Cardiac fibroblast (primary cell): ENCODE measurements around the gene STAT4.
A peak's percentile ranks its signal among the peaks of the same experiment; 100 is the strongest.

Source experiments
- DNase-seq, 2 donors: peaks; one replicate each; pipeline versions ENCODE4 v3.0.0 to v3.0.0-alpha.2; 2010; ENCODE audit warnings: low read depth in 2 of 2
- H3K4me3 ChIP-seq, 2 donors: replicated peaks in 1 of 2; 1 replicate in 1 of 2; 2 replicates in 1 of 2; pipeline ENCODE4 v1.5.1; 2011; ENCODE audit warnings: low read depth in 2 of 2, low read length in 2 of 2, mild to moderate bottlenecking in 2 of 2, moderate library complexity in 1 of 2
- CTCF ChIP-seq: IDR thresholded peaks from one replicate; pipeline ENCODE4 v1.5.1; 2011; ENCODE audit warnings: low read depth, mild to moderate bottlenecking, low read length, inconsistent platforms

STAT4 gene

DNA sequence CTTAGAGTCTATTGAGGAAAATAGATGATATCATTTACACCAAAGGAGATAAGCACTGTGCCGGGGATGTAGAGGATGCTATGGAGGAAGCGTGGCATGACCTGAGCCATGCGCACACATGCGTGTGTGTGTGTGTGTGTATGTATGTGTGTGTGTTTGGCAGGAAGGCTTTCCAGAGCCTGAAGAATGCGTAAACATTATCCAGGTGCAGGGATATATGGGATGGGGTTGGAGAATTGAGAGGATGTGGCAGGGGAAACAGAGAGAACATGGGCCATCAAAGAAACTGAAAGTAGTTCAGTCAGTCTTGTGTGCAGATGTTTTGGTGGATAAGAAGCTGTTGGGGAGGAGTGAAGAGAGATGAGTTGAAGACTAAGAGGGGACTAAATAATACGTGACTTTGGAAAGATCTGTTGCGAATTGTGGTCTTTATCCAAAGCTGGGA lies 127.5 kb downstream of the STAT4 start:
- DNase-seq: no peak
- H3K4me3 ChIP-seq: no peak overlapping the region

DNA sequence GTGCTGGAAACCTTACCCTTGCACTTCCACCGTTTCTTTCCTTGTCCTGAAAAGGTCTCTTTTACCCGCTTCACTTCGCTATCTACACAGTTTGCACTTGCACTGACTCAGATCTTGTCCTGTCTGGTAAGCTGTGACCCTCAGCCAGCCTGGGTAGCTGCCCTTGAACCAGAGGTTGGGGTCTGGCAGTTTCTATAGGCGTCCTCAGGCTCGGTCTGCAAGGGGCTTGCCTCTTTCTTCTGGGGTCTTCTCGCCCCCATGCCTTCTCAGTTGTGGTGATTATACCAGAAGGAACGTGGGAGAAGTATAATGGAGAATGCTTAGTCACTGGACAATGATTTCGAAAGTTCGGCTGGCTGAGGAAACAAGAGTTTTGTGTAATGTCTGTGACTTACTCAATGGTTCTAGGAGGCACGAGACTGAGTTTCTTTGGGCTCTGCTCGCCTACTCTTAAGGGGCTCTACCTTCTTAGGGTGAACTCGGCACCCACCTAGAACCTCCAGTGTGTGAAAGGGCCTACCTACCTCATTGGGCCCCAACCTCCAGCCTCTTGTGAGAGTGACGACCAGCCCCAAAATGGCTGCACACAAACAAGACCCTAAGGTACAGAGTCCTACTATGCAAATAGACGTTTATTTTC lies 129.9 kb downstream of the STAT4 start:
- H3K4me3 ChIP-seq: peak overlapping the region; percentile 71 to 84
- TF ChIP-seq CTCF: no peak
- peak; percentile 87 to 96 for DNase-seq

More for the DNA sequence above, 127.5 kb downstream of the STAT4 start:
- no peak for TF ChIP-seq CTCF

DNA sequence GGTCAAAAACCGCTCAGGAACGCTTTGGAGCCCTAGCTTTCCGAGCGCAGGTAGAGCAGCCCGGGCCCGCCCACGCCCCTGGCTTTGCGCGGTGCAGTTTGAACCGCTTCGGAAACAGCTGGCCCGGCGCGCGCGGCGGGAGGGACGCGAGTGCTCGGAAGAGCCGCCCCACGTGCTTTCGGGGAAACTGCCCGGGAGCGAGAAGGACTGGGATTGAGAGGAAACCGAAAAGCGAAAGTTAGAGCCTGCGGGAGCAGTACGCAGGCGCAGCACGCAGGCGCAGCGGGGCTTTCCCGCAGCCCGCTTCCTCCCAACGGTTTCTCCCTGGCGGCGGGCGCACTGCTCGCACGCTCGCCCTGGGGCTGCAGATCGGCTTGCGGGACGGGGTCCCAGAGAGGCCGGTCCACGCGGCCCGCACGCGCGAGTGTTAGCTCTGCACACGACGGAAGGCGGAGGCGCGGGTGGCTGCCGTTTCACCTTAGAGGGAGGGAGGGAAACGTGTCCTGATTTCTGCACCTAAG lies 130.5 kb downstream of the STAT4 start:
- no peak for TF ChIP-seq CTCF
- H3K4me3 ChIP-seq: peak overlapping the region; percentile 71 to 84
- peak; percentile 98 for DNase-seq

DNA sequence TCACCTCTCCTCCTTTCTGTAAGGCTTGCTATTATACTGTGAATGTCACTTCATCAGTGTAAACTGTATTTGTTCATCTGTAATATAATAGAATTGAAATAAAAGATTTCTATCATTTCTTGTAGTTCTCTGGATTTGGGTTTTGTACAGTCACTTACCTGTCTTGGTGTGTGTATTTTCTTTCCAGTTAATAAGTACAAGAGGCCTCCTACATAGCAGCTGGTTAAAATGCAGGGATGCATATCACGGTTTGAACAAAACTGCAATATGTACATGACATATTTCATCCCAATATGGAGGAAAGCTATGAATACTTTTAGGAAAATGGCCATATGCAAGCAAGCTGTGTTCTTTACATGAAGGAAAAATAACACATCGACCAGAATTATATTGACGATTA lies 131.4 kb downstream of the STAT4 start:
- DNase-seq: no peak
- H3K4me3 ChIP-seq: no peak overlapping the region
- no peak for TF ChIP-seq CTCF

GRCh38 chr2:191018643-191019119 lies 132.1 kb downstream of the STAT4 start:
- DNase-seq: no peak
- TF ChIP-seq CTCF: no peak
- H3K4me3 ChIP-seq: no peak overlapping the region

DNA sequence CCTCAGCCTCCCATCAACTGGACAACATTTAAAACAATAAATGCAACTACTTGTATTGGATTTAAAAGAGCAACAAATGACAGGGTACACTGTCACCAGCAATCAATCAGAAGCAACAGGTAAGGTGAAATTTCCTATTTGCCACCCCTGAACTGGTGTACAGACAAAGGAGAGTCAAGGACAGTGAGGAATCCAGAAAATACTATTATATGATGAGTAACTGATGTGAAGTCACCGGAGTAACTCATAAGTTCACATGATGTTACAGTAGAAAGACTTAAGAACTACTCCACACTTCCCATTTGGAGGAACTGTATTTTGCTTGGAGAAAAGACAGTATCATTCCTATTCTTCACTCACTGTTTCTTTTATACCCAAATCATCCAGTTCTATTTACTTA lies 132.7 kb downstream of the STAT4 start:
- no peak for TF ChIP-seq CTCF
- no peak for DNase-seq
- no peak overlapping the region for H3K4me3 ChIP-seq
